Panc1 (cell line): ENCODE measurements around the gene TPRG1L. TPM values are rescaled to one million over a fixed set of nuclear protein-coding genes. Genes with fewer than 3 reads are reported as not detected.

Experiments
- ATAC-seq: fragments of 200-7000 bp; cut with Tn5 transposase; 2 replicates; pipeline ENCODE4 v1.9.1; 2020; ENCODE audit warnings: mild to moderate bottlenecking, moderate library complexity
- BruUV-seq: library from RNA; stranded (reverse); fragments of 400-500 nt; replicated peaks from 2 replicates; lab custom pipeline; 2021; lab: Mats Ljungman, UMichigan
- CTCF ChIA-PET: fragments of 300-600 bp; sonication (Branson Sonifier 250); formaldehyde crosslinking; loops from one replicate; lab custom pipeline; 2022; ENCODE audit warnings: antibody characterized with exemption; lab: Charles Lee
- POLR2A ChIA-PET: fragments of 300-600 bp; sonication (Branson Sonifier 250); formaldehyde crosslinking; loops from one replicate; lab custom pipeline; 2022; ENCODE audit warnings: antibody characterized with exemption; lab: Charles Lee
- DNase-seq: peaks from one replicate; pipeline ENCODE4 v3.0.0-alpha.2; 2010; ENCODE audit warnings: low read depth, low spot score
- H3K27ac ChIP-seq: 2 replicates; pipeline ENCODE4 v1.5.1; 2011; ENCODE audit warnings: mild to moderate bottlenecking, low read length, inconsistent platforms
- H3K27me3 ChIP-seq: fragments of 200-500 bp; sonication (Bioruptor generic); 2 replicates; pipeline ENCODE4 v1.6.0; 2014; ENCODE audit warnings: low read length, inconsistent platforms; ENCODE audit not compliant: control insufficient read depth, insufficient read depth
- H3K36me3 ChIP-seq: fragments of 200-500 bp; sonication (Bioruptor generic); 2 replicates; pipeline ENCODE4 v1.5.1; 2014; ENCODE audit warnings: inconsistent platforms, mild to moderate bottlenecking, low read length, moderate library complexity; ENCODE audit not compliant: control insufficient read depth, insufficient read depth
- H3K4me1 ChIP-seq: 2 replicates; pipeline ENCODE4 v1.5.1; 2011; ENCODE audit warnings: inconsistent platforms, mild to moderate bottlenecking, low read length, moderate library complexity; ENCODE audit not compliant: control insufficient read depth, insufficient read depth
- H3K4me3 ChIP-seq, 2 experiments: 2 replicates each; pipeline ENCODE4 v1.5.1; 2011 to 2012; ENCODE audit warnings: low read depth in 2 of 2, low read length in 2 of 2, mild to moderate bottlenecking in 2 of 2, inconsistent platforms in 1 of 2, moderate library complexity in 1 of 2
- H3K9me3 ChIP-seq: fragments of 200-500 bp; sonication (Bioruptor generic); 2 replicates; pipeline ENCODE4 v1.5.1; 2014; ENCODE audit warnings: low read depth, mild to moderate bottlenecking, inconsistent platforms, low read length, moderate library complexity; ENCODE audit not compliant: control insufficient read depth, insufficient read depth
- CTCF ChIP-seq: fragments of 450-650 bp; IDR thresholded peaks from 2 replicates; pipeline ENCODE4 v1.5.1; 2017; ENCODE audit warnings: mild to moderate bottlenecking
- POLR2AphosphoS5 ChIP-seq: IDR thresholded peaks from 2 replicates; pipeline ENCODE4 v1.6.1; 2012; ENCODE audit warnings: mild to moderate bottlenecking, low read depth, low read length, moderate library complexity
- REST ChIP-seq, 2 experiments: IDR thresholded peaks; 2 replicates each; pipeline ENCODE4 v1.6.1; 2011 to 2012; ENCODE audit warnings: low read depth in 2 of 2, control low read depth in 1 of 2, low read length in 1 of 2, mild to moderate bottlenecking in 1 of 2, moderate library complexity in 1 of 2; ENCODE audit not compliant: insufficient read depth in 1 of 2
- SIN3A ChIP-seq: IDR thresholded peaks from 2 replicates; pipeline ENCODE4 v1.6.1; 2012; ENCODE audit warnings: low read depth, mild to moderate bottlenecking, low read length, moderate library complexity, borderline replicate concordance; ENCODE audit not compliant: insufficient read depth
- TCF7L2 ChIP-seq: IDR thresholded peaks from 2 replicates; pipeline ENCODE4 v1.6.1; 2011; ENCODE audit warnings: mild to moderate bottlenecking, low read depth, low read length, inconsistent platforms
- in situ Hi-C: cut with HindIII; loops from 2 replicates; pipeline ENCODE4 v1.10.0; 2016; ENCODE audit warnings: low sequenced_read_pairs, low pct_unique_long_range_greater_than_20kb
- intact Hi-C: fragments of 100-400 bp; cut with micrococcal nuclease; formaldehyde crosslinking; loops from one replicate; pipeline ENCODE4 v1.10.0; 2022; ENCODE audit not compliant: unreplicated experiment
- total RNA-seq: library from RNA; stranded (reverse); gene quantifications from one replicate; pipeline ENCODE4 v1.2.1, GENCODE V29; 2021; ENCODE audit not compliant: unreplicated experiment

The TPRG1L gene
- total RNA-seq, 1 experiment from 2014 or later: 57.5 TPM

DNA sequence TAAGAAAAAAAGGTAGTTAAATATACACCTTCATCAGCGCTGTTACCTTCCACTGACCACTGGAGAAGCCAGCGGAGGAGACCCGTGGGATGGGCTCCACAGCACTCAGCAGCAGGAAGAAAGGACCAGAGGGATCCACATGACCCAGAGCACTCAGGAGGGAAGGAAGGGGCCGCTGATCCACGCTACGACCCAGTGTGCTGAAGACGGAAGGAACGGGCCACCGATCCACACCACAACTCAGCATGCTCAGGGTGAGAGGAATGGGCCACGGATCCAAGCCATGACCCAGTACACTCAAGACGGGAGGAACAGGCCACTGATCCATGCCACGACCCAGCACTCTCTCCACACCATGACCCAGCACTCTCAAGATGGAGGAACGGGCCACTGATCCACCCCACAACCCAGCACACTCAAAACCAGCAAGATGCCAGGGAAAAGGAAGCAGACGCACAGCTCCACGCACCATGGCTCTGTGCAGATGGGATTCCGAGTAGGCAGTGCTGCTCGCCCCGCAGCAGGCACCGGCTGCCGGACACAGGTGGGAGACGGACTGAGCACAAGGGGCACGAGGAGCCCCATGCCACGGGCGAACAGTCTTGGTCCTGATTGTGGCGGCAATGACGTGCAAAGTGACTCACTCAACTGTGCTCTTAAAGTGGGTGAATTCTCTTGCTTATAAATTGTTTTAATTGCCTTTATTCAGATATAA is 16.4 kb downstream of the TPRG1L start:
- BruUV-seq: no TSS peak
- no peaks in the 10 kb centered on the region for H3K9me3 ChIP-seq
- H3K27me3 ChIP-seq: no peaks in the 10 kb centered on the region
- POLR2A ChIA-PET: no interaction called here
- no peaks in the 10 kb centered on the region for H3K4me1 ChIP-seq
- H3K27ac ChIP-seq: no peak overlapping the region
- in situ Hi-C loops (no loop called here), intact Hi-C loops (no loop called here)
- no peak overlapping the region for H3K4me3 ChIP-seq
- TF ChIP-seq TCF7L2 (no peak), REST (IDR thresholded peaks at IDR 0.05; ENCODE audit: insufficient read depth in 1 of 2, low read depth in 2 of 2, low read length in 1 of 2) (no peak), CTCF (no peak), POLR2AphosphoS5 (no peak), SIN3A (no peak)
- H3K36me3 ChIP-seq: peaks cover 1% of the 10 kb centered on the region; the same call in 1 of the 2 replicates
- DNase-seq: no peak
- CTCF ChIA-PET: no interaction called here
- no peak for ATAC-seq

DNA sequence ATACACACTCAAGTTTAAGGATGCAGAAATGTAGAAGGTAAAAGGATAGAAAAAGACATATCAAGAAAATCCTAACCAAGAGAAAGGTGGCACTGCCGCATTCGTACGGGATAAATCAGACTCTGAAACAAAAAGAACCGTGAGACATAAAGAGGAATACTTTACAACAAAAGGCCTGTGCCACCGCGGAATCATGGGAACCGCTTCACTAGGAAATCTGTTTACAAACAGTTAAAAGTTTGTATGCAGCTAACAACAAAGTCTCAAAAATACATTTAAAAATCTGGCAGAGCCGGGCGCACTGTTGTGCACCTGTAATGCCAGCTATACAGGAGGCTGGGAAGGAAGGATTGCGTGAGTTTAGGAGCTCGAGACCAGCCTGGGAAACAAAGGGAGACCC is 17.0 kb downstream of the TPRG1L start:
- ATAC-seq (no peak), DNase-seq (no peak)
- Histone ChIP-seq H3K36me3 (peaks cover 3% of the 10 kb centered on the region; the same call in 1 of the 2 replicates), H3K9me3 (no peaks in the 10 kb centered on the region), H3K27ac (no peak overlapping the region), H3K4me1 (no peaks in the 10 kb centered on the region), H3K27me3 (no peaks in the 10 kb centered on the region), H3K4me3 (no peak overlapping the region)
- TF ChIP-seq POLR2AphosphoS5: no peak
- no peak for TF ChIP-seq REST (IDR thresholded peaks at IDR 0.05; ENCODE audit: insufficient read depth in 1 of 2, low read depth in 2 of 2, low read length in 1 of 2)
- no peak for TF ChIP-seq TCF7L2
- no peak for TF ChIP-seq CTCF
- no peak for TF ChIP-seq SIN3A
- no TSS peak for BruUV-seq
- intact Hi-C loops (no loop called here), in situ Hi-C loops (no loop called here)
- POLR2A ChIA-PET: no interaction called here
- CTCF ChIA-PET: no interaction called here
